H9 (cell line): Measurements from ENCODE around the gene SUGP1. TPM values are rescaled to one million over a fixed set of nuclear protein-coding genes. Genes with fewer than 3 reads are reported as not detected.

Experiments
- DNase-seq: peaks from one replicate; pipeline ENCODE4 v3.0.0-alpha.2; 2017
- H2AFZ ChIP-seq: one replicate; pipeline ENCODE4 v1.6.1; 2013; ENCODE audit warnings: mild to moderate bottlenecking, low read length, control low read depth, moderate library complexity
- H2AK5ac ChIP-seq: 2 replicates; pipeline ENCODE4 v1.6.1; 2013; ENCODE audit warnings: low read length, control low read depth, mixed read lengths; ENCODE audit not compliant: insufficient read length
- H2BK120ac ChIP-seq: one replicate; pipeline ENCODE4 v1.6.1; 2013; ENCODE audit warnings: low read depth, mild to moderate bottlenecking, low read length, control low read depth, inconsistent platforms; ENCODE audit not compliant: poor library complexity, severe bottlenecking
- H2BK12ac ChIP-seq: 2 replicates; pipeline ENCODE4 v1.6.1; 2013; ENCODE audit warnings: low read length, control low read depth, mixed read lengths, low read depth; ENCODE audit not compliant: insufficient read length
- H2BK15ac ChIP-seq: 2 replicates; pipeline ENCODE4 v1.6.1; 2013; ENCODE audit warnings: low read depth, low read length, control low read depth
- H2BK20ac ChIP-seq: one replicate; pipeline ENCODE4 v1.6.1; 2013; ENCODE audit warnings: low read depth, mild to moderate bottlenecking, low read length, control low read depth, inconsistent platforms; ENCODE audit not compliant: poor library complexity, severe bottlenecking
- H2BK5ac ChIP-seq: 2 replicates; pipeline ENCODE4 v1.6.1; 2013; ENCODE audit warnings: low read length, control low read depth, mixed read lengths; ENCODE audit not compliant: insufficient read length
- H3K14ac ChIP-seq: 2 replicates; pipeline ENCODE4 v1.6.1; 2013; ENCODE audit warnings: low read length, control low read depth; ENCODE audit not compliant: insufficient read depth
- H3K18ac ChIP-seq: 2 replicates; pipeline ENCODE4 v1.6.1; 2013; ENCODE audit warnings: low read depth, mild to moderate bottlenecking, mixed read lengths, low read length, control low read depth; ENCODE audit not compliant: insufficient read length
- H3K23ac ChIP-seq: 2 replicates; pipeline ENCODE4 v1.6.1; 2013; ENCODE audit warnings: low read length, control low read depth, mixed read lengths, low read depth; ENCODE audit not compliant: insufficient read length
- H3K23me2 ChIP-seq: 2 replicates; pipeline ENCODE4 v1.6.1; 2013; ENCODE audit warnings: low read depth, mild to moderate bottlenecking, mixed read lengths, low read length, control low read depth; ENCODE audit not compliant: insufficient read length, poor library complexity, severe bottlenecking
- H3K27ac ChIP-seq: 2 replicates; pipeline ENCODE4 v1.5.1; 2013; ENCODE audit warnings: low read length, control low read depth, mixed read lengths, low read depth; ENCODE audit not compliant: insufficient read length
- H3K27me3 ChIP-seq: 2 replicates; pipeline ENCODE4 v1.6.1; 2013; ENCODE audit warnings: low read length, control low read depth, inconsistent platforms; ENCODE audit not compliant: insufficient read depth
- H3K4ac ChIP-seq: 2 replicates; pipeline ENCODE4 v1.6.1; 2013; ENCODE audit warnings: low read depth, mild to moderate bottlenecking, control low read depth, inconsistent platforms, low read length, moderate library complexity
- H3K4me1 ChIP-seq: 2 replicates; pipeline ENCODE4 v1.6.1; 2013; ENCODE audit warnings: low read length, control low read depth, inconsistent platforms; ENCODE audit not compliant: insufficient read depth
- H3K4me2 ChIP-seq: 2 replicates; pipeline ENCODE4 v1.6.1; 2013; ENCODE audit warnings: low read length, control low read depth, mixed read lengths; ENCODE audit not compliant: insufficient read length, insufficient read depth
- H3K56ac ChIP-seq: 2 replicates; pipeline ENCODE4 v1.6.1; 2013; ENCODE audit warnings: low read depth, mild to moderate bottlenecking, mixed read lengths, low read length, control low read depth; ENCODE audit not compliant: insufficient read length
- H3K79me1 ChIP-seq: 2 replicates; pipeline ENCODE4 v1.6.1; 2013; ENCODE audit warnings: low read depth, mild to moderate bottlenecking, moderate library complexity, low read length, control low read depth, inconsistent platforms; ENCODE audit not compliant: insufficient read depth, poor library complexity, severe bottlenecking
- H3K79me2 ChIP-seq: 2 replicates; pipeline ENCODE4 v1.6.1; 2013; ENCODE audit warnings: low read length, control low read depth, inconsistent platforms; ENCODE audit not compliant: insufficient read depth
- H3K9ac ChIP-seq: 2 replicates; pipeline ENCODE4 v1.6.1; 2013; ENCODE audit warnings: low read length, control low read depth, mixed read lengths; ENCODE audit not compliant: insufficient read length; ENCODE audit errors: extremely low read depth
- H3K9me3 ChIP-seq: one replicate; pipeline ENCODE4 v1.6.1; 2013; ENCODE audit warnings: low read depth, low read length, inconsistent platforms; ENCODE audit not compliant: control insufficient read depth
- H3T11ph ChIP-seq: one replicate; pipeline ENCODE4 v1.6.1; 2013; ENCODE audit warnings: mild to moderate bottlenecking, low read length, control low read depth, inconsistent platforms
- H4K20me1 ChIP-seq: one replicate; pipeline ENCODE4 v1.6.1; 2013; ENCODE audit not compliant: control insufficient read depth, insufficient read length, insufficient read depth
- H4K5ac ChIP-seq: 2 replicates; pipeline ENCODE4 v1.6.1; 2013; ENCODE audit warnings: low read depth, mild to moderate bottlenecking, mixed read lengths, low read length, control low read depth; ENCODE audit not compliant: insufficient read length
- H4K8ac ChIP-seq: replicated peaks from 2 replicates; pipeline ENCODE4 v1.6.1; 2013; ENCODE audit warnings: low read length, control low read depth, mixed read lengths, low read depth; ENCODE audit not compliant: insufficient read length
- H4K91ac ChIP-seq: 2 replicates; pipeline ENCODE4 v1.6.1; 2013; ENCODE audit warnings: low read depth, mild to moderate bottlenecking, moderate library complexity, mixed read lengths, low read length, control low read depth; ENCODE audit not compliant: insufficient read length
- H3K27ac Mint-ChIP-seq, 3 experiments: 2 replicates in 2 of 3; 3 replicates in 1 of 3; pipeline ENCODE4 v1.8.0; 2020 to 2021; ENCODE audit warnings: mixed read lengths in 3 of 3, mild to moderate bottlenecking in 1 of 3, moderate library complexity in 1 of 3
- H3K27me3 Mint-ChIP-seq: 2 replicates; pipeline ENCODE4 v1.8.0; 2021; ENCODE audit warnings: low read depth, mild to moderate bottlenecking, moderate library complexity, mixed read lengths
- H3K36me3 Mint-ChIP-seq, 3 experiments: 2 replicates in 2 of 3; 3 replicates in 1 of 3; pipeline ENCODE4 v1.8.0; 2020 to 2021; ENCODE audit warnings: low read depth in 3 of 3, mixed read lengths in 3 of 3; ENCODE audit not compliant: insufficient read depth in 1 of 3
- H3K4me1 Mint-ChIP-seq, 2 experiments: 2 replicates each; pipeline ENCODE4 v1.8.0; 2020; ENCODE audit warnings: mixed read lengths in 2 of 2
- H3K4me3 Mint-ChIP-seq, 2 experiments: 2 replicates in 1 of 2; 3 replicates in 1 of 2; pipeline ENCODE4 v1.8.0; 2020 to 2021; ENCODE audit warnings: mild to moderate bottlenecking in 2 of 2, mixed read lengths in 2 of 2, moderate library complexity in 1 of 2
- H3K9me3 Mint-ChIP-seq, 2 experiments: 2 replicates in 1 of 2; 3 replicates in 1 of 2; pipeline ENCODE4 v1.8.0; 2020; ENCODE audit warnings: mild to moderate bottlenecking in 2 of 2, mixed read lengths in 2 of 2, moderate library complexity in 1 of 2
- WGBS: extraction: QIAGEN DNeasy Blood & Tissue Kit; methylation state at CpG from one replicate; pipeline ENCODE4 v1.1.7; 2013; ENCODE audit warnings: missing lambda C conversion rate, low lambda C conversion rate, mixed read lengths; ENCODE audit not compliant: insufficient read length; ENCODE audit errors: extremely low coverage; 5-methylcytosine and 5-hydroxymethylcytosine counted together
- long read RNA-seq: library from polyadenylated mRNA; unstranded; transcript quantifications from one replicate; pipeline ENCODE4 v2.0.0, GENCODE V29; 2020
- total RNA-seq: library from RNA; stranded (reverse); gene quantifications from 2 replicates; pipeline ENCODE4 v1.2.1, GENCODE V29; 2021
- TF ChIP-seq, protein P1 (sequence below): fragments of 200-600 bp; sonication (generic); conservative IDR thresholded peaks from 3 replicates; pipeline ENCODE4 v1.8.0; 2021; ENCODE audit warnings: antibody characterized with exemption, mild to moderate bottlenecking

The SUGP1 gene
- 99.7 and 103 TPM in 2 replicates for total RNA-seq
- long read RNA-seq, transcript SUGP1-201 (14 exons, 2,423 nt): major isoform, 317 of 418 reads
- long read RNA-seq, transcript SUGP1-208 (4 exons, 715 nt): minor isoform, 18 of 418 reads
- long read RNA-seq, partial matches to known transcripts: 12 of 418 reads
- long read RNA-seq, other reads (novel, unspliced or antisense): 71 of 418 reads

DNA sequence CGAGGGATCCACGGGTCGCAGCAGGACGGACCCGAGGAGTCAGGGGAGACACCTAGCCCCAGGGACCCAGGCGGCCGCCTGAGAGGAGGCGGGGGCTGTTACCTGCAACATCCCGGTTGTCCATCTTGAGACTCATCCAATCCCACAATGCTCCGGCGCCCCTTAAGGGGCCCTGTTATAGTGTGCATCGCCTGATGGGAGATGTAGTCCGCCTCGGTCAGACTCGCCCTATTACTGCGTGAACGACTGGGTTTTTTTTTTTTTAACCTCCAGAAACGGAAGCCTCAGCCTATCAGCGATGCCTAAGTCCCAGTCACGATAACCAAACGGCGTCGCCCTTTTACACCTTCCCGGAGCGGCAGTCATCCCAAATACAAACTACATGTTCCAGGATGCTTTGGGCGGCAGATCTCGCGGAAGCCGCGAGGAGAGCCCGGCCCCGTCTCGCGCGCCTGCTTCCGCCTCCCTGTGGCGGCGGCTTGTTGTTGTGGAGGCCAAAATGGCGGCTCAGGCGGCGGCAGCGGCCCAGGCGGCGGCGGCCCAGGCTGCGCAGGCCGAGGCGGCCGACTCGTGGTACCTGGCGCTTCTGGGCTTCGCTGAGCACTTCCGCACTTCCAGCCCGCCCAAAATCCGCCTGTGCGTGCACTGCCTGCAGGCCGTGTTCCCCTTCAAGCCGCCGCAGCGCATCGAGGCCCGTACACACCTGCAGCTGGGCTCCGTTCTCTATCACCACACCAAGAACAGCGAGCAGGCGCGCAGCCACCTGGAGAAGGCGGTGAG, at the start of gene SUGP1, which contains the start of gene MAU2:
TSS of gene SUGP1 (minus strand) at position 149 of the 780 bp plus-strand sequence. CDS start at position 136, 13 bp downstream.
TSS of gene MAU2 (plus strand) at position 469 of the 780 bp plus-strand sequence. CDS start at position 500, 31 bp downstream.
- TF ChIP-seq, protein P1, sequence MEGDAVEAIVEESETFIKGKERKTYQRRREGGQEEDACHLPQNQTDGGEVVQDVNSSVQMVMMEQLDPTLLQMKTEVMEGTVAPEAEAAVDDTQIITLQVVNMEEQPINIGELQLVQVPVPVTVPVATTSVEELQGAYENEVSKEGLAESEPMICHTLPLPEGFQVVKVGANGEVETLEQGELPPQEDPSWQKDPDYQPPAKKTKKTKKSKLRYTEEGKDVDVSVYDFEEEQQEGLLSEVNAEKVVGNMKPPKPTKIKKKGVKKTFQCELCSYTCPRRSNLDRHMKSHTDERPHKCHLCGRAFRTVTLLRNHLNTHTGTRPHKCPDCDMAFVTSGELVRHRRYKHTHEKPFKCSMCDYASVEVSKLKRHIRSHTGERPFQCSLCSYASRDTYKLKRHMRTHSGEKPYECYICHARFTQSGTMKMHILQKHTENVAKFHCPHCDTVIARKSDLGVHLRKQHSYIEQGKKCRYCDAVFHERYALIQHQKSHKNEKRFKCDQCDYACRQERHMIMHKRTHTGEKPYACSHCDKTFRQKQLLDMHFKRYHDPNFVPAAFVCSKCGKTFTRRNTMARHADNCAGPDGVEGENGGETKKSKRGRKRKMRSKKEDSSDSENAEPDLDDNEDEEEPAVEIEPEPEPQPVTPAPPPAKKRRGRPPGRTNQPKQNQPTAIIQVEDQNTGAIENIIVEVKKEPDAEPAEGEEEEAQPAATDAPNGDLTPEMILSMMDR: no peak
- Histone ChIP-seq H3K4me2 (peak within 1 kb of the TSS; percentile 100), H3K56ac (no peak within 1 kb of the TSS), H3K79me2 (peaks cover 8% of the 10 kb centered on the region; the same call in 1 of the 2 replicates), H2BK20ac (no peak within 1 kb of the TSS), H2AK5ac (no peak within 1 kb of the TSS), H2BK5ac (peak within 1 kb of the TSS; percentile 75), H3K4me1 (0 out of 2 replicates have a peak, but pooled peaks cover 2% of the 10 kb centered on the region), H3K9me3 (no peaks in the 10 kb centered on the region), H2BK12ac (no peak within 1 kb of the TSS), H3K18ac (peak within 1 kb of the TSS; percentile 95), H4K5ac (peak within 1 kb of the TSS; percentile 90), H2BK15ac (no peak within 1 kb of the TSS), H3K9ac (peak within 1 kb of the TSS; percentile 98), H3K27me3 (no peaks in the 10 kb centered on the region), H3K79me1 (peaks cover 3% of the 10 kb centered on the region), H4K20me1 (no peaks in the 10 kb centered on the region), H2AFZ (no peak within 1 kb of the TSS), H3K14ac (peak within 1 kb of the TSS; percentile 98), H4K8ac (peak within 1 kb of the TSS; percentile 65), H3K27ac (no peak within 1 kb of the TSS), H3T11ph (no peak within 1 kb of the TSS), H4K91ac (peak within 1 kb of the TSS; percentile 46), H3K4ac (no peak within 1 kb of the TSS), H3K23me2 (peaks cover 7% of the 10 kb centered on the region), H2BK120ac (no peak within 1 kb of the TSS), H3K23ac (no peak within 1 kb of the TSS)
- no CpG with 5 or more reads among the region's 67 CpGs for WGBS
- Mint-ChIP-seq H3K36me3 (peaks cover 12 to 38% (median 31%) of the 10 kb centered on the region in 3 experiments; a peak in 6 of 7 replicates), H3K27me3 (no peaks in the 10 kb centered on the region), H3K9me3 (no peaks in the 10 kb centered on the region), H3K4me3 (peak within 1 kb of the TSS; percentile 98), H3K4me1 (peaks cover 15 to 19% of the 10 kb centered on the region in 2 experiments), H3K27ac (peak within 1 kb of the TSS; percentile 100)
- peak; percentile 92 for DNase-seq
